Measurements from ENCODE around the gene SUV39H1. TPM values are rescaled to one million over a fixed set of nuclear protein-coding genes. Genes with fewer than 3 reads are reported as not detected.

SUV39H1 gene
- total RNA-seq, 4 donors from 2014 or later: 6.7 to 15.0 (median 9.2) TPM

DNA sequence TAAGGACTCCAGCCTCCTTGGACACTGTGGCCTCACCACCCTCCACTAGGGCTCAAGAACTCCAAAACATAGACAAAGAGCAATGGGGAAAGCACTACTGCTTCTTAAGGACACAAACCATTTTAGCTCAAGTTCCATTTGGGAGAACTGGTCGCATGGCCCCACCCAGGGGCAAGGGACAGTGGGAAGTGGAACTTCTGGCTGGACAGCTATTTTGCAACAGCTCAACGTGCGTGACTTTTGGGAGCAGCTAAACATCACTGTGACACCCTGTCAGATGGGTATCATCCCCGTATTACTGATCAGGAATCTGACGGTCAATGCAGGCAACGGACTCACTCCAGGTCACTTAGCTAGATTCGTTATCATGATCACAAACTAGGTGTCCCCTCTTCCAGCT lies 56.0 kb downstream of the SUV39H1 start:
- no peak for TF ChIP-seq POLR2A (IDR thresholded peaks at IDR 0.05)
- intact Hi-C loops (cut with DNase I; ENCODE audit: low total_unique reads): no loop called here
- H3K4me3 ChIP-seq (ENCODE audit: low read depth, poor library complexity, severe bottlenecking): no peak overlapping the region
- peak in 1 of 2 donors; percentile 12 for DNase-seq (ENCODE audit: low spot score in 2 of 2)
- WGBS, 2 donors: 55 to 78% methylated on average over 7 of the region's 7 CpGs

- intact Hi-C loops (cut with DNase I; ENCODE audit: low total_unique reads): no loop called here
- WGBS, 2 donors: 37 to 72% methylated on average over 5 to 8 of the region's 8 CpGs
- TF ChIP-seq CTCF (IDR thresholded peaks at IDR 0.05) (no peak), POLR2A (IDR thresholded peaks at IDR 0.05) (no peak)
Observed at GRCh38 chrX:48753708-48754228, 57.2 kb downstream of the SUV39H1 start.

GRCh38 chrX:48754238-48754637 lies 57.7 kb downstream of the SUV39H1 start:
- H3K4me3 ChIP-seq (ENCODE audit: low read depth, poor library complexity, severe bottlenecking): no peak overlapping the region
- WGBS, 2 donors: 68 to 69% methylated on average over 6 to 8 of the region's 8 CpGs
- intact Hi-C loops (cut with DNase I; ENCODE audit: low total_unique reads): no loop called here
- DNase-seq (ENCODE audit: low spot score in 2 of 2): no peak
- TF ChIP-seq CTCF (IDR thresholded peaks at IDR 0.05) (no peak), POLR2A (IDR thresholded peaks at IDR 0.05) (no peak)

More at GRCh38 chrX:48753708-48754228, 57.2 kb downstream of the SUV39H1 start:
- no peak overlapping the region for H3K4me3 ChIP-seq (ENCODE audit: low read depth, poor library complexity, severe bottlenecking)
- no peak for DNase-seq (ENCODE audit: low spot score in 2 of 2)

Other genes starting within 250 kb of the SUV39H1 start
- 10 to 100 TPM; 21.8 to 34.2 (median 25.4) TPM for gene SLC38A5, start 226.5 kb upstream of the SUV39H1 start, total RNA-seq
- 10 to 100 TPM; 29.8 to 46.4 (median 42.2) TPM for gene FTSJ1, start 220.5 kb upstream of the SUV39H1 start, total RNA-seq
- 10 to 100 TPM; 18.6 to 32.0 (median 23.2) TPM for gene PORCN, start 187.7 kb upstream of the SUV39H1 start, total RNA-seq
- 10 to 100 TPM; 43.5 to 87.0 (median 64.1) TPM for gene EBP, start 174.9 kb upstream of the SUV39H1 start, total RNA-seq
- gene TBC1D25, start 157.0 kb upstream of the SUV39H1 start, total RNA-seq: 10 to 100 TPM; 11.6 to 43.8 (median 16.2) TPM
- gene RBM3, start 122.2 kb upstream of the SUV39H1 start, total RNA-seq: 100 to 1,000 TPM; 162 to 207 (median 198) TPM
- gene WDR13, start 99.2 kb upstream of the SUV39H1 start, total RNA-seq: 100 to 1,000 TPM in 3 of 4 donors, 10 to 100 TPM in 1; 87.8 to 143 (median 121) TPM
- gene WAS, start 12.9 kb upstream of the SUV39H1 start, total RNA-seq: 1 to 10 TPM; 1.3 to 4.1 (median 3.2) TPM
- not detected for gene GLOD5, start 65.0 kb downstream of the SUV39H1 start, total RNA-seq
- gene GATA1, start 89.9 kb downstream of the SUV39H1 start, total RNA-seq: not detected
- 10 to 100 TPM; 55.3 to 90.2 (median 67.9) TPM for gene HDAC6, start 105.3 kb downstream of the SUV39H1 start, total RNA-seq
- gene ERAS, start 129.8 kb downstream of the SUV39H1 start, total RNA-seq: not detected
- gene PCSK1N, start 138.9 kb downstream of the SUV39H1 start, total RNA-seq: 10 to 100 TPM in 2 of 4 donors, 1 to 10 TPM in 2; 2.9 to 16.7 (median 8.5) TPM
- 10 to 100 TPM; 37.1 to 46.2 (median 42.2) TPM for gene TIMM17B, start 201.0 kb downstream of the SUV39H1 start, total RNA-seq
- gene PQBP1, start 201.2 kb downstream of the SUV39H1 start, total RNA-seq: 10 to 100 TPM; 68.0 to 88.6 (median 73.6) TPM
- 10 to 100 TPM; 14.0 to 27.9 (median 25.4) TPM for gene SLC35A2, start 214.9 kb downstream of the SUV39H1 start, total RNA-seq
- gene PIM2, start 222.3 kb downstream of the SUV39H1 start, total RNA-seq: 10 to 100 TPM in 1 of 4 donors, 1 to 10 TPM in 3; 5.2 to 10.3 (median 8.3) TPM